OCI-M2 (cell line): ENCODE measurements around the gene LDLRAD4.
"Not testable (repeated sequence)": the region's sequence is repeated elsewhere in the genome, so short reads cannot be mapped to it uniquely, and the experiment has no call there.

Source experiments
- DNase-seq: peaks from one replicate; lab custom pipeline; 2025; ENCODE audit not compliant: unreplicated experiment; lab: John Stamatoyannopoulos, UW

The LDLRAD4 gene

GRCh38 chr18:13454363-13455150 lies 236.0 kb downstream of the LDLRAD4 start:
- no peak for DNase-seq

- no peak for DNase-seq
Measured at GRCh38 chr18:13455471-13455870, 236.9 kb downstream of the LDLRAD4 start.

DNA sequence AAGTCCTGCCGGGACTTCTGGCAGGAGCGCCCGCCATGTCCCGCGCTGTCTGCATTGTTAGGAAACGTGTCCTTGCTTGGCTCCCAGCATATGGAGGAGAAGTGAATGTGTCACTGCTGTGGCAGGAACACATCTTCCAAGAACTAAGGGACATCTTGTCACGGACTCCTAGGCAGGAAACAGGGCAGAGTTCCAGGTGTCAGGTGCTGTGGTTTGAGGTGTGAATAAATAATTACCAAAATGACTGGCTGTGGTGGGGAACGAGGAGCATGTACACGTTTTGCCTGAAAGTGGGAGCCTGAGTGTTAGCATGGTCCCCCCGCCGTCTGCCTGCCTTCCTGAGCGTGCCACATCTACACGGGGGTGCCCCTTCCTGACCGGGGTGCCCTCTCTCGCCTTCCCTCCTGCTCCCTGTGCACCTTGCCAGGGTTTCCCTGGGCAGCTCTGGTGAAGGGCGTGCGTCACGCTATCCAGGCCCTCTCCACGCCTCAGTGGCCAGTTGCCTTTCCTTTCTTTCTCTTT lies 237.5 kb downstream of the LDLRAD4 start:
- DNase-seq = no peak

GRCh38 chr18:13456736-13457271 lies 238.2 kb downstream of the LDLRAD4 start:
- no peak for DNase-seq

DNA sequence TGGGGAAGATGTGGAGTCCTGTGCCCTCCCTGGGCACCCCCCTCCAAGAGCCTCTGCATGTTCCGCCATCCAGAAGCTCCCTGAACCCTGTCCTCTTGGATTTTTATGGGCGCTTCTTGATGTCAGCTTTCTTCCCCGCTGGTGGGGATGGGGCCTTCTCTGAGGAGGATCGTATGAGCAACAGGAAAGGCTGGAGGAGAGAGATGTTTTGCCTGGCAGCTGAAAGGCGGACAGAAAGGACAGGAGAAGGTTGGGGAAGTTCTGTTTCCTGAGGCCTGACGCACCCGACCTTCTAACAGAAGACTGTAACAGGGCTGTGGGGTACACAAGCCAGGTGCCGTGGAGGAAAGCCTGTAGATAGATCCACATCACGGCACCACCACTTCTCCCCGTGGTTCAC lies 238.8 kb downstream of the LDLRAD4 start:
- no peak for DNase-seq

GRCh38 chr18:13460946-13461345 lies 242.4 kb downstream of the LDLRAD4 start:
- no peak for DNase-seq

DNA sequence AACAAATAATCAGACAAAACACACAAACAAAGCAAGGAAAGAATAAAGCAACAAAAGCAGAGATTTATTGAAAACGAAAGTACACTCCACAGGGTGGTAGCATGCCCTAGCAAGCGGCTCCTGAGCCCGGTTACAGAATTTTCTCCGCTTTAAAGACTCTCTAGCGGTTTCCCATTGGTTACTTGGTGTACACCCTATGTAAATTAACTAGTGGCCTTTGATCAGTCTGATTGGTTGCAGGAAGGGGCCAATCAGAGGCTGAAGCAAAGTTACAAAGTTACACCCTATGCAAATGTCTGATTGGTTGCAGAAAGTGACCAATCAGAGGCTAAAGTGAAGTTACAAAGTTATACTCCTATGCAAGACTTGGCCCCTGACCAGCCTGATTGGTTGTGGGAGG lies 242.9 kb downstream of the LDLRAD4 start:
- DNase-seq = no peak

- DNase-seq = no peak
Measured at GRCh38 chr18:13461936-13462335, 243.4 kb downstream of the LDLRAD4 start.

DNA sequence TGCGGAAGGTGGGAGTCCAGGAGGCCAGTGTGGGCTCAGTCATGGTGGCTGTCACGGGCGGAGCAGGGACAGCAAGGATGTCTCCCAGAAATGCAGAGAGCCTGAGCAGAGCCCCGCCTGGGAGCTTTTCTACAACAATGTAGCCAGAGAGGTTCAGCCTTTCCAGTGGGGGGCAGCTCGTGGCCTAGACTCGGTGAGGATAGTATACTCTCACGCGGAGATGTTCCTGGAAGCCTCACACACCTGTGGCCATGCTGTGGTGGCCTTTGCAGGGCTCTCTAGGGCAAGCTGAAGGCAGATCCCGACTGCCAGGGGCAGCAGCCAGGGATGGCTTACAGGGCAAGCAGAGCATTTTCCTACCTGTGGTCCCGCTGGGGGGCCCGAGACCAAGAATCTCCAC lies 244.1 kb downstream of the LDLRAD4 start:
- no peak for DNase-seq

DNA sequence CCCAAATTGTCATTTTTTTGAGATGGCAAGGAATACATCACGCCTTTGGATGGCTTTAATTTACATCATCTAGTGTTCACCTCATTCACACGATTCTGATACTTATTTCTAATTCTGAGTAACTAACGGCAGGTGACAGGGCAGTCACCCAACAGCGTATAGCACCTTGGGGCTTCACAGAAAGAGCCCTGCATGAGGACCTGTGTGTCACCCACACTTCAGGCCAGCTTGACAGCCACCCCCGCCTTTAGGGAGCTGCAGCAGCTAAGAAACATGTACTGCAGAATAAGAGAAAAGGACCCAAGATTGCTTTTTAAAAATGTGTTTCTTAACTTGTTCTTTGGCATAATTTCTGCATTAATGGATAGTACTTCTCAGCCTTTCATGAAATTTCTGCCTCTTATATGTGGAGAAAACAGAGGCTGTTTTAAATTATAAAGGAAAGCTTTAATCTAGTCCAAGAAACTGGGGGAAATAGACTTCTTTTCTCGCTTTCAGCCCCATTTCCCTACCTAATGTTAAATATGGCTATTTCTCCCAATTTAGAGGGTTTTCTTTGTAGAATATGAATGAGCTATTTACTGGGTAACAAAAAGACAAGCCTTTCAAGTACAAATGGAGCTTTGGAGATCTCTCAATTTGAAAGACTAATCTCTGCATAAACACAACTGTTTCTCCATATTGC lies 245.1 kb downstream of the LDLRAD4 start:
- no peak for DNase-seq

GRCh38 chr18:13464432-13465123 lies 246.0 kb downstream of the LDLRAD4 start:
- no peak for DNase-seq

DNA sequence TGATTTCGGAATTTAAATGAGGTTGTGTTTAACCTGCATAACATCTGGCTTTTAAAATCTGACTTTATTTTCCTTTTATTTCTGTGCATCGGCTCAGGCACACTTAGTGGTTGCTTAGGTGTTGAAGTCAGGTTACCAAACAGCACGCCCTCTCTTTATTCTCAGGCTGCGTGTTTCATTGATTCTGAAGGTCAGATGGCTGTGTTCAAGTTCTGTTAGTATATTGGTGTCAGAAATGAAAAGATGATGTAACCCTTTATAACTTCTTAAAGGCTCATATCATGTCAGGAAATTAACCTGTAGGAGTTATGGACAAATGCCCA lies 246.5 kb downstream of the LDLRAD4 start:
- DNase-seq = no peak

DNA sequence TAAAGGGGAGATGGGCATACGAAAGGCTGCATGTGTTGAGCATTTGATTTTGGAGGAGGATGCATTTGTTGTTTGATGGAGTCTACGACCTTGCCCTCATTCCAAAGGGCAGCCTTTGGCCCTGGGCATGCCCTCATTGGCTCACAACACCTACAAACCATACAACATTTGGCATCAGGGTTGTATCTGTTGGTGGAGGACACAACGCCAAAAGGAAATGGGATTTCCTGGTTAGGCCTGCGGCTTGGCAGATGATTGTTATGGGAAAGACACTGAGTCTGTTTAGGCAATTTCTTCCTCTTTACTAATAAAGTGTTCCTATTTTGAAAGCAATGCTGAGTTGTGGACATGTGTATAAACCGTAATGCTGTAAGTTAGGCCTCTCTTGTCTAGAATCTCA lies 246.9 kb downstream of the LDLRAD4 start:
- DNase-seq = no peak

- DNase-seq = no peak
Measured at GRCh38 chr18:13470516-13471197, 252.1 kb downstream of the LDLRAD4 start.

- no peak for DNase-seq
Measured at GRCh38 chr18:13471198-13471845, 252.8 kb downstream of the LDLRAD4 start.

GRCh38 chr18:13471971-13472628 lies 253.5 kb downstream of the LDLRAD4 start:
- DNase-seq = no peak

GRCh38 chr18:13473751-13474150 lies 255.2 kb downstream of the LDLRAD4 start:
- no peak for DNase-seq

DNA sequence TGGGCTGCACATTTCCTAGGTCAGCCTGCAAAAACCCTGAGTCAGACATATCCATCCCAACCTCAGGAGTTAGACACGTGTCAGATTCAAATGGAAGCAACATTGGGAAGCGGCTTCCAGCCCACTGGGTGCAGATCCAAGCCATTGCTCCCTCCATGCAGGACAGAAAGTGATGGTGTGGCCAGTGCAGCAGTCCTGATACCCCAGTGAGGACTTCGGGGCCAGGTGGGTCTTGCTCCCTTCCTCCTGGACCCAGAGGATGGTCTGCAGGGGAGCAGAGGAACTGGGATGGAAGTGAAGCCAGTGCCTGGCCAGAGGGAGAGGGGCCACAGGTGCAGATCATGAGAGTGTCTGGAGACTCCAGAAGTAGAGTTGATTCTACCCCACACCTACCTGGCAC lies 255.8 kb downstream of the LDLRAD4 start:
- DNase-seq = no peak

DNA sequence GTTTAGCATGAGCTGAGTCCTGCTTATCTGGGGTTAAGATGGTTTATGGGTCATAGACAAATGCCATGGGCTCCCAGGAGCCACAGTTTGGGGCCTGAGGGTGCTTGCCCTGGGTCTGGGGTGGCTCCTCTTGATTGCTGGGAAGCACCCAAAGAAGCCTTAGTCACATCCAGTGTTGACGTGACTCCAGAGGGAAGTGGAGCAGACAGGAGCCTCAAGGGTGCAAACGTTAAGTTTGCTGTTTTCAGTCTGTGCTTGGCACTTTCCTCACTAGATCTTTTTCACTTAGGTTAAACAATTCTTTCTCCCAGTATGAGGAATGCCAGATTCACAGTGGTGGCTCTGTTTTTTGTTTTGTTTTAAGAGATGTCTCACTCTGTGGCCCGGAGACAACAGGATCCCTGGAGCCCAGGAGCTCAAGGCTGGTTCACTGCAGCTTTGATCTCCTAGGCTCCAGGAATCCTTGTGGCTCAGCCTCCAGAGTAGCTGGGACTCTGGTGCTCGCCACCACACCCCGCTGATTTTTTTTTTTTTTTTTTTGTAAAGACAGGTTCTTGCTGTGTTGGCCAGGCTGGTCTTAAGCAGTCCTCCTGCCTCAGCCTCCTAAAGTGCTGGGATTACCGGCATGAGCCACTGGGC lies 256.5 kb downstream of the LDLRAD4 start:
- no peak for DNase-seq

DNA sequence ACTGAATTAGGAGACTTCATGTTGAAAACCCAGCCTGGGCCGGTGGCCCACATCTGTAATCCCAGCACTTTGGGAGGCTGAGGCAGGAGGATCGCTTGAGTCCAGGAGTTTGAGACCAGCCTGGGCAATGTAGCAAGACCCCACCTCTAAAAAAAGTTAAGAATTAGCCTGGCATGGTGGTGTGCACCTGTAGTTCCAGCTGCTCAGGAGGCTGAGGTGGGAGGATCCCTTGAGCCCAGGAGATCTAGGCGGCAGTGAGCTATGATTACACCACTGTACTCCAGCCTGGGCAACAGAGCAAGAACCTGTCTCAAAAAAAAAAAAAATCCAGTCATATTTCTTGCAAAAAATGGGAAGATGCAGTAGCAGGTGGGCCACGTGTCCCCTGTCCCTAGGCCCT lies 257.8 kb downstream of the LDLRAD4 start:
- not testable (repeated sequence) for DNase-seq
